ENCODE measurements around the gene TMEM14B. TPM values are rescaled to one million over a fixed set of nuclear protein-coding genes. Genes with fewer than 3 reads are reported as not detected.
A peak's percentile ranks its signal among the peaks of the same experiment; 100 is the strongest.

Gene TMEM14B
- total and polyA plus RNA-seq, 9 of the 15 experiments (the other 6 are each of a cell fraction or from before 2014, with no cell fraction given): 174 to 862 (median 263) TPM

DNA sequence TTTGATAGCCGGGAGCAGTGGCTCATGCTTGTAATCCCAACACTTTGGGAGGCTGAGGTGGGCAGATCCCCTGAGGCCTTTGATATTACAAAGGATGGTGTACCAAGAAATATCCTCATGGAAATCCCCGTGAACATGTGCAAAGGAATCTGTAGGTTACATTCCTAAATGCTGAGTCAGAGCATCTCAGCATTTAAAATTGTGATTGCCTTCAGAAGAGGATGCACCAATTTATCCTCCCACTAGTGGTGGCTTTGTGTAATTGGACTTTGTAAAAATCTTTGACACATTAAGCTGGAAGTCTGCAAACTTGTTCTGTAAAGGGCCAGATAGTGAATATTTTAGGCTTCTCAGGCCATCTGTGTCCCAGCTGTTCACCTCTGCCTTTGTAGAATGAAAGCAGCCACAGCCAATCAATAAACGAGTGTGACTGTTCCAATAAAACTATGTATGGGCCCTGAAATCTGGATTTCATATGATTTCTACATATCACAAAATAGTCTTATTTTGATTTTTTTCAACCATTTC is 11.8 kb downstream of the TMEM14B start (continued):
- TF ChIP-seq, protein P1, sequence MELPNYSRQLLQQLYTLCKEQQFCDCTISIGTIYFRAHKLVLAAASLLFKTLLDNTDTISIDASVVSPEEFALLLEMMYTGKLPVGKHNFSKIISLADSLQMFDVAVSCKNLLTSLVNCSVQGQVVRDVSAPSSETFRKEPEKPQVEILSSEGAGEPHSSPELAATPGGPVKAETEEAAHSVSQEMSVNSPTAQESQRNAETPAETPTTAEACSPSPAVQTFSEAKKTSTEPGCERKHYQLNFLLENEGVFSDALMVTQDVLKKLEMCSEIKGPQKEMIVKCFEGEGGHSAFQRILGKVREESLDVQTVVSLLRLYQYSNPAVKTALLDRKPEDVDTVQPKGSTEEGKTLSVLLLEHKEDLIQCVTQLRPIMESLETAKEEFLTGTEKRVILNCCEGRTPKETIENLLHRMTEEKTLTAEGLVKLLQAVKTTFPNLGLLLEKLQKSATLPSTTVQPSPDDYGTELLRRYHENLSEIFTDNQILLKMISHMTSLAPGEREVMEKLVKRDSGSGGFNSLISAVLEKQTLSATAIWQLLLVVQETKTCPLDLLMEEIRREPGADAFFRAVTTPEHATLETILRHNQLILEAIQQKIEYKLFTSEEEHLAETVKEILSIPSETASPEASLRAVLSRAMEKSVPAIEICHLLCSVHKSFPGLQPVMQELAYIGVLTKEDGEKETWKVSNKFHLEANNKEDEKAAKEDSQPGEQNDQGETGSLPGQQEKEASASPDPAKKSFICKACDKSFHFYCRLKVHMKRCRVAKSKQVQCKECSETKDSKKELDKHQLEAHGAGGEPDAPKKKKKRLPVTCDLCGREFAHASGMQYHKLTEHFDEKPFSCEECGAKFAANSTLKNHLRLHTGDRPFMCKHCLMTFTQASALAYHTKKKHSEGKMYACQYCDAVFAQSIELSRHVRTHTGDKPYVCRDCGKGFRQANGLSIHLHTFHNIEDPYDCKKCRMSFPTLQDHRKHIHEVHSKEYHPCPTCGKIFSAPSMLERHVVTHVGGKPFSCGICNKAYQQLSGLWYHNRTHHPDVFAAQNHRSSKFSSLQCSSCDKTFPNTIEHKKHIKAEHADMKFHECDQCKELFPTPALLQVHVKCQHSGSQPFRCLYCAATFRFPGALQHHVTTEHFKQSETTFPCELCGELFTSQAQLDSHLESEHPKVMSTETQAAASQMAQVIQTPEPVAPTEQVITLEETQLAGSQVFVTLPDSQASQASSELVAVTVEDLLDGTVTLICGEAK (IDR thresholded peaks at IDR 0.05): no peak
- TF ChIP-seq, protein P1 (CRISPR knock-in tag; IDR thresholded peaks at IDR 0.05): no peak
- TF ChIP-seq POLR2AphosphoS5 (IDR thresholded peaks at IDR 0.05; ENCODE audit: control insufficient read depth, insufficient read depth, low read depth, low read length): no peak
- TF ChIP-seq, protein P2, sequence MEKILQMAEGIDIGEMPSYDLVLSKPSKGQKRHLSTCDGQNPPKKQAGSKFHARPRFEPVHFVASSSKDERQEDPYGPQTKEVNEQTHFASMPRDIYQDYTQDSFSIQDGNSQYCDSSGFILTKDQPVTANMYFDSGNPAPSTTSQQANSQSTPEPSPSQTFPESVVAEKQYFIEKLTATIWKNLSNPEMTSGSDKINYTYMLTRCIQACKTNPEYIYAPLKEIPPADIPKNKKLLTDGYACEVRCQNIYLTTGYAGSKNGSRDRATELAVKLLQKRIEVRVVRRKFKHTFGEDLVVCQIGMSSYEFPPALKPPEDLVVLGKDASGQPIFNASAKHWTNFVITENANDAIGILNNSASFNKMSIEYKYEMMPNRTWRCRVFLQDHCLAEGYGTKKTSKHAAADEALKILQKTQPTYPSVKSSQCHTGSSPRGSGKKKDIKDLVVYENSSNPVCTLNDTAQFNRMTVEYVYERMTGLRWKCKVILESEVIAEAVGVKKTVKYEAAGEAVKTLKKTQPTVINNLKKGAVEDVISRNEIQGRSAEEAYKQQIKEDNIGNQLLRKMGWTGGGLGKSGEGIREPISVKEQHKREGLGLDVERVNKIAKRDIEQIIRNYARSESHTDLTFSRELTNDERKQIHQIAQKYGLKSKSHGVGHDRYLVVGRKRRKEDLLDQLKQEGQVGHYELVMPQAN (IDR thresholded peaks at IDR 0.05; ENCODE audit: borderline replicate concordance): no peak
- TF ChIP-seq IRF2 (CRISPR knock-in tag; IDR thresholded peaks at IDR 0.05): no peak
- TF ChIP-seq SP1 (CRISPR knock-in tag; IDR thresholded peaks at IDR 0.05): no peak
- no peak for TF ChIP-seq NONO (IDR thresholded peaks at IDR 0.05; ENCODE audit: low read depth in 2 of 2, low read length in 1 of 2)
- no peak for TF ChIP-seq MCM3 (IDR thresholded peaks at IDR 0.05)
- no peak for TF ChIP-seq NCOA4 (IDR thresholded peaks at IDR 0.05; ENCODE audit: partially characterized antibody)
- TF ChIP-seq ZC3H8 (IDR thresholded peaks at IDR 0.05): no peak
- no peak for TF ChIP-seq ZNF785 (CRISPR knock-in tag; IDR thresholded peaks at IDR 0.05)
- TF ChIP-seq EZH2 (IDR thresholded peaks at IDR 0.05; ENCODE audit: borderline replicate concordance, low read depth, low read length): no peak
- no peak for TF ChIP-seq PCBP2 (IDR thresholded peaks at IDR 0.05; ENCODE audit: low read depth, low read length, poor library complexity, severe bottlenecking)
- TF ChIP-seq, protein P3, sequence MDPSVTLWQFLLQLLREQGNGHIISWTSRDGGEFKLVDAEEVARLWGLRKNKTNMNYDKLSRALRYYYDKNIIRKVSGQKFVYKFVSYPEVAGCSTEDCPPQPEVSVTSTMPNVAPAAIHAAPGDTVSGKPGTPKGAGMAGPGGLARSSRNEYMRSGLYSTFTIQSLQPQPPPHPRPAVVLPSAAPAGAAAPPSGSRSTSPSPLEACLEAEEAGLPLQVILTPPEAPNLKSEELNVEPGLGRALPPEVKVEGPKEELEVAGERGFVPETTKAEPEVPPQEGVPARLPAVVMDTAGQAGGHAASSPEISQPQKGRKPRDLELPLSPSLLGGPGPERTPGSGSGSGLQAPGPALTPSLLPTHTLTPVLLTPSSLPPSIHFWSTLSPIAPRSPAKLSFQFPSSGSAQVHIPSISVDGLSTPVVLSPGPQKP (CRISPR knock-in tag; IDR thresholded peaks at IDR 0.05): no peak
- TF ChIP-seq FOSL1 (tag; conservative IDR thresholded peaks at IDR 0.05): peak; percentile 79
- TF ChIP-seq STAT5B (CRISPR knock-in tag; IDR thresholded peaks at IDR 0.05): no peak
- TF ChIP-seq HOXB6 (CRISPR knock-in tag; IDR thresholded peaks at IDR 0.05; ENCODE audit: borderline replicate concordance): no peak
